ENCODE measurements around the gene SGCD. TPM values are rescaled to one million over a fixed set of nuclear protein-coding genes. Genes with fewer than 3 reads are reported as not detected.

SGCD gene
- total and polyA plus RNA-seq, 4 donors, result 7.8 to 32.5 (median 24.9) TPM

DNA sequence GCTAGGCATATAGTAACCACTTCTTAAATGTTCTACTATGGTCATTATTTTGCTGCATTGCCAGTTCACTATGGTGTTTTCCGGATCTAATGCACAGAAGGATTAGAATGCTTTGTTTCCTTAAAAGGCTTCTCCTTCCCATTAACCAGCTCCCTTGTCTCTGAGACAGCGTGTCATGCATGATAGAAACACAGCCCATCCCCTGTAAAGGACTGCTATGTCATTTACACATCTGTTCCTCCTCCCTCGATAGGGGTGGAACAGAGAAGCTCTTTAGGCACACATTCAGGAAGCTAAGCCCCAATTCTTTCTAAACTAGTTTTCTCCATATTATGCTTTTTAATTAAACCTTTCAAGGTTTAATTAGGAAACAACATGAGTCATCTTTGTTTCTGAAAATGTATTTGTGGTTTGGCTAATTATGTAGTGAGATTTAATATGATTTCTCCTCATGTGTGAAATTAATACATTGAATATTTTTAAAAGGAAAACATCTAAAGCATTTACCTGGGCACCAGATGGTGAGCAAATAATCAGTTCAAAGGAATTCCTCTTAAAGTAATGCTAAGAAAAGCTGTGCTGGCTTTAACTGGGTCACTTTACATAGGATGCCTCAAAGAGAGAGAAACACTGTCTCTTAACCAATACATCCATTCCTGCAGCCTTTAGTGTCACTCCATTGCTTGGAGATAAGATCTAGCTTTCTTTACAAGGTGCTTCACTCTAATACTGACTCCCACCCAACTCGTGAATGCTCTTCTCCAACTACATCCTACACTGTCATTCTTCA lies 389.8 kb downstream of the SGCD start:
- Histone ChIP-seq H3K4me3 (ENCODE audit: low read depth, low read length) (no peak overlapping the region), H3K4me1 (ENCODE audit: control insufficient read depth, insufficient read depth, low read length) (no peaks in the 10 kb centered on the region), H3K27me3 (ENCODE audit: control insufficient read depth, insufficient read depth, low read length) (no peaks in the 10 kb centered on the region), H3K27ac (ENCODE audit: low read depth, low read length) (no peak overlapping the region), H3K36me3 (ENCODE audit: control insufficient read depth, insufficient read depth, low read length) (no peaks in the 10 kb centered on the region), H3K9me3 (ENCODE audit: control insufficient read depth, insufficient read depth, low read length) (no peaks in the 10 kb centered on the region)
- DNase-seq (ENCODE audit: low read depth in 4 of 6, low spot score in 6 of 6), result peak in 2 of 6 donors; percentile 5 to 75
- 33% methylated on average over 3 of the region's 4 CpGs for WGBS (ENCODE audit: insufficient coverage)

DNA sequence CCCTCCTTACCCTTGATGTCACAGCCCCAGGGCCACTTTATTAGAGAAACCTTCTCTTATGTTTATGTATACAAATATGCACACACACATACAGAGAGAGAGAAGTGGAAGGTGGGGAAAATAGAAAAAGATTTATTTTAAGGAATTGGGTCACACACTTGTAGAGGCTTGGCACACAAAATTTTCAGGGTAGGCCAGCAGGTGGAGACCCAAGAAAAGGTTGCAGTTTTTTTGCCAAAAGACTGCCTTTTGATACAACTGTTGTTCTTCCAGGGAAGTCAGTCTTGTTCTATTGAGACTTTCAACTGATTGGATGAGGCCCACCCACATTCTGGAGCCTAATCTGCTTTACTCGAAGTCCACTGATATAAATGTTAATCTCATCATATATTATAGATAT lies 392.0 kb downstream of the SGCD start:
- Histone ChIP-seq H3K27ac (ENCODE audit: low read depth, low read length) (no peak overlapping the region), H3K9me3 (ENCODE audit: control insufficient read depth, insufficient read depth, low read length) (no peaks in the 10 kb centered on the region), H3K4me1 (ENCODE audit: control insufficient read depth, insufficient read depth, low read length) (no peaks in the 10 kb centered on the region), H3K36me3 (ENCODE audit: control insufficient read depth, insufficient read depth, low read length) (no peaks in the 10 kb centered on the region), H3K4me3 (ENCODE audit: low read depth, low read length) (no peak overlapping the region), H3K27me3 (ENCODE audit: control insufficient read depth, insufficient read depth, low read length) (no peaks in the 10 kb centered on the region)
- DNase-seq (ENCODE audit: low read depth in 4 of 6, low spot score in 6 of 6), result no peak
- WGBS (ENCODE audit: insufficient coverage), result no CpG with 5 or more reads among the region's 1 CpG

DNA sequence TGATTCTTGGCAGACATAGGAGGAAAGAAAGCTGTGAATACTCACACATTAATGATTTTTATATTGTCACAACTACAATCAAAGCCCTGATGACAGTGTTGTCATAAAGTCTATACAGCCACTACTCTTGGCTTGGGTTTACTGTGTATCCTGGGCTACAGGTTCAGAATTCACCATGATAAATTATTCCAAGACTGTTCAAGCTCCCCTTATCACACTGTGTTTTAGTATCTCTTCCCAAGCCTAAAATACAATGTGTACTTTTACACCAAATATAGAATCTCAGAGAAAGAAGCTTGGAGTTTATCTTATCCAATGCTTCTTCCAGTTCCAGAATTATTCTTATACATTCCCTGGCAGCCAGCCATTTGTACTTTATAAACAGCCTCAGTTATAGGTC lies 395.4 kb downstream of the SGCD start:
- DNase-seq (ENCODE audit: low read depth in 4 of 6, low spot score in 6 of 6), result no peak
- Histone ChIP-seq H3K27ac (ENCODE audit: low read depth, low read length) (no peak overlapping the region), H3K4me3 (ENCODE audit: low read depth, low read length) (no peak overlapping the region), H3K4me1 (ENCODE audit: control insufficient read depth, insufficient read depth, low read length) (no peaks in the 10 kb centered on the region), H3K36me3 (ENCODE audit: control insufficient read depth, insufficient read depth, low read length) (no peaks in the 10 kb centered on the region), H3K9me3 (ENCODE audit: control insufficient read depth, insufficient read depth, low read length) (no peaks in the 10 kb centered on the region), H3K27me3 (ENCODE audit: control insufficient read depth, insufficient read depth, low read length) (no peaks in the 10 kb centered on the region)

DNA sequence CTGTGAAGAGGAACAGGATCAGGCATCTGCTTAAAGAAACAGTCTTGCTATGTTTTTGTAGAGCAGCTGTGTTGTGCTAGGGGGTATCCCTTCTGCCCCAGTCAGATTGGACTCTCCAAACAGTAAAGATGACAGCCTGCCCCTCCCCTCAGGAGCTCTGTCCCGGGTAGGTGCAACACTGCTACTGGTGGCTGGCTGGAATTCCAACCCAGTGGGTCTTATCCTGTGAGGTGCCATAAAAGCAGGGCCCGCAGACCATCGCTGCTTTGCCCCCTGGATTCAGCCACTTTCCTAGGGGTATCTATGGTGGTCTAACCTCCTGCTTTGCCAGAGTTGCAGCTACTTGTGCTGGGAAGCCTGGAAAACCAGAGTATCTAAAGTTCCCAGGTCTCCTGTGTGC lies 408.5 kb downstream of the SGCD start:
- Histone ChIP-seq H3K36me3 (ENCODE audit: control insufficient read depth, insufficient read depth, low read length) (no peaks in the 10 kb centered on the region), H3K4me3 (ENCODE audit: low read depth, low read length) (no peak overlapping the region), H3K27me3 (ENCODE audit: control insufficient read depth, insufficient read depth, low read length) (no peaks in the 10 kb centered on the region), H3K27ac (ENCODE audit: low read depth, low read length) (no peak overlapping the region), H3K9me3 (ENCODE audit: control insufficient read depth, insufficient read depth, low read length) (no peaks in the 10 kb centered on the region), H3K4me1 (ENCODE audit: control insufficient read depth, insufficient read depth, low read length) (no peaks in the 10 kb centered on the region)
- DNase-seq (ENCODE audit: low read depth in 4 of 6, low spot score in 6 of 6), result no peak
- WGBS (ENCODE audit: insufficient coverage), result 82% methylated on average over 3 of the region's 3 CpGs

DNA sequence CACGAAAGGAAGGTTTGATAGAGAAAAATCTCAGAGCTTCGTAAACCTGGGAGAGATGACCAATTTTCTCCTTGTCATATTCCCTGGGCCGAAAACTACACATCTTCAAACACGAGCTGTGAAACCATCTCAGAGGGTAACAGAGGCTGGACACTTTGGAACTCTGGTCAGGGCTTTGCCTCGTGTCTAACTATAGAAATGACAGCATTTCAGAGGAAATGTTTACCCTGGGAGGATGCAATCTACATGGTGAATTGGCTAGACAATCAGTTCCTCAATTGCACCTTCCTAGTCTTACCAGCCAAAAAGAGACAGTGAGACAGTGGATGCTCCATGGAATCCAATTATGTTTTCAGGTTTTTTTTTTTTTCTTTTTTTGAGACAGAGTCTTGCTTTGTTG lies 414.6 kb downstream of the SGCD start:
- no peak overlapping the region for H3K4me3 ChIP-seq (ENCODE audit: low read depth, low read length)
- H3K27ac ChIP-seq (ENCODE audit: low read depth, low read length), result no peak overlapping the region
- H3K27me3 ChIP-seq (ENCODE audit: control insufficient read depth, insufficient read depth, low read length), result no peaks in the 10 kb centered on the region
- no peaks in the 10 kb centered on the region for H3K9me3 ChIP-seq (ENCODE audit: control insufficient read depth, insufficient read depth, low read length)
- no peaks in the 10 kb centered on the region for H3K36me3 ChIP-seq (ENCODE audit: control insufficient read depth, insufficient read depth, low read length)
- DNase-seq (ENCODE audit: low read depth in 4 of 6, low spot score in 6 of 6), result no peak
- H3K4me1 ChIP-seq (ENCODE audit: control insufficient read depth, insufficient read depth, low read length), result no peaks in the 10 kb centered on the region
- WGBS (ENCODE audit: insufficient coverage), result 95% methylated on average over 4 of the region's 5 CpGs

DNA sequence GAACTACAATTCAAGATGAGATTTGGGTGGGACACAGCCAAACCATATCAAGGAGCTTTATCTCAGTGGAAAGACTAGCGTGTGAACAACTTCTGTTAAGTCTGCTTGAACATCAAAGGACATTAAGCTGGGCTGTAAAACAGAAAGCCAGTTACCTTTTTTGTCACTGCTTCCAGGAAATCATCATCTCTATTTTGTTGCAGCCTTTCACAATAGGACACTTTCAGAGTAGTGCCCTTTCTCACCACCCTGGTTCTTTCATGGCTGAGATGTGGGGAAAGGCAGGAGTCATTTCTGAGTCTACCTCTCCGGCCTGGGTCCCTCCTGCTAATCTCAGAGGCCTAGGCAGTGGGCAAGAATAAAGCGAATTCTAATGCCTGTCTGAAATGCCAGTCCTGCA lies 426.9 kb downstream of the SGCD start:
- no peak overlapping the region for H3K27ac ChIP-seq (ENCODE audit: low read depth, low read length)
- H3K4me1 ChIP-seq (ENCODE audit: control insufficient read depth, insufficient read depth, low read length), result no peaks in the 10 kb centered on the region
- H3K9me3 ChIP-seq (ENCODE audit: control insufficient read depth, insufficient read depth, low read length), result no peaks in the 10 kb centered on the region
- WGBS (ENCODE audit: insufficient coverage), result 78% methylated on average over 2 of the region's 3 CpGs
- no peaks in the 10 kb centered on the region for H3K27me3 ChIP-seq (ENCODE audit: control insufficient read depth, insufficient read depth, low read length)
- no peaks in the 10 kb centered on the region for H3K36me3 ChIP-seq (ENCODE audit: control insufficient read depth, insufficient read depth, low read length)
- DNase-seq (ENCODE audit: low read depth in 4 of 6, low spot score in 6 of 6), result no peak
- H3K4me3 ChIP-seq (ENCODE audit: low read depth, low read length), result no peak overlapping the region

DNA sequence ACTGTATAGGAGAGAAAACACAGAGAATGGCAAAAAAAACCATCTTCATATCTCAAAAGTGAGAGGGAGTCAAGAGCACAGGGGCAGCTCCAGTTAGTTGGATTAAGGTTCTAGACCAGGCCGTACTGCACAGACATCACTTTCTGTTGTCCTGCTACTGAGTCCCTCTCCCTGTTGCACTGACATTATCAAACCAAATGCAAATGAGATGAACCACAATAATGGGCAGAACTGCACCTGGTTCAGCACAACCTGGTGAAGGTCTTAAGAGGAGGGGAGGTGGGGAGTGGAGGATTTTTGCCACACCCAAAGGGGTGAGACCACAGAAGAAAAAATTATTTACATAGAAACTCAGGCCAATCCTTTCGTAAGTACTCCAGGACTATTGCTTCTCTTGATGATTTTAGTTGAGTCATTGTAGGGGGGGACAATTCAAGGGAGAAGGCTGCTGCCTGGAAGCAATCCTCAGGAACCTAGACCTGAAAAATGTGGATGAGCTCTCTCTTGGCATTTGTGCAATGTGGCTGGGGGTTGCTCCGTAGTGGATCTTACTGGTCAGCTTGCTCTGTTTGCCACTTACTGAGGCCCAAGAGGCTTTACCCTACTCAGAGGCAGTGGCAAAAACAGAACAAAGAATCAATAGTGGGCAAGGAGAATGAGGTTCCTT lies 428.6 kb downstream of the SGCD start:
- H3K4me1 ChIP-seq (ENCODE audit: control insufficient read depth, insufficient read depth, low read length), result no peaks in the 10 kb centered on the region
- no peaks in the 10 kb centered on the region for H3K9me3 ChIP-seq (ENCODE audit: control insufficient read depth, insufficient read depth, low read length)
- no peaks in the 10 kb centered on the region for H3K36me3 ChIP-seq (ENCODE audit: control insufficient read depth, insufficient read depth, low read length)
- no peak overlapping the region for H3K4me3 ChIP-seq (ENCODE audit: low read depth, low read length)
- 94% methylated on average over 3 of the region's 3 CpGs for WGBS (ENCODE audit: insufficient coverage)
- DNase-seq (ENCODE audit: low read depth in 4 of 6, low spot score in 6 of 6), result no peak
- H3K27me3 ChIP-seq (ENCODE audit: control insufficient read depth, insufficient read depth, low read length), result no peaks in the 10 kb centered on the region
- no peak overlapping the region for H3K27ac ChIP-seq (ENCODE audit: low read depth, low read length)

DNA sequence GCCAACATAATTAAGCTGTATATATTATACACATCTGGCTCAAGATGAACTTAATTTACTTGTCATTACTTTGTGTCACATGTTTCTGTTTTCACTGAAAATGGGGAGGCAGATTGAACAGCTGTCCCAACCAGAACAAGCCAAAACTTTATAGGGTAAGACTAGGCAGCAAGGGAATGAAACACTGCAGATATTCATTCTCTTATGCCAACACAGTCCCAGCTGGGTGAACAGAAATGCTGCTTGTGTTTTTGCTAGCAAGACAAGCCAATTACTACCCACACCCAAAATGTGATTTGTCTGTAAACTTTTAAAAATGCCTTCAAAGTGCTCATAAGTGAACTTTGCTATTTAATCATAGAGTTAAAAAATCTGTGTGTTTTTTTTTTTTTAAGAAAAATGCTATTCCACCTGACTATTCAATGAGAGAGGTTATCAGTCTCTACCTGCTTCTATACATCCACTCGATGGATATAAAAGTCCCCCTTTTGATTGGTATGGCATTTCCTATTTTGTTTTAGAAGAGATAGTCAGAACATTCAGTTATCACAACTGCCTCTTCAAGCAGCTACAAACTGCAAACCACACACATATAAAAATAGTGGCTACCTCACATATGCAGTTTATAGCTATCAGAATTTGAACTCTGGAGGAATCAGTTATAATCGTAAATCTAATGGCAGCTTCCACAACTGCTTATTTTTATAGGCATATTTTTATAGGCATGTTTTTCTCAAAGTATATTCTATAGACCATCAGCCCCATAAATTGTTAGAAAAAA lies 431.2 kb downstream of the SGCD start:
- Histone ChIP-seq H3K9me3 (ENCODE audit: control insufficient read depth, insufficient read depth, low read length) (no peaks in the 10 kb centered on the region), H3K36me3 (ENCODE audit: control insufficient read depth, insufficient read depth, low read length) (no peaks in the 10 kb centered on the region), H3K4me3 (ENCODE audit: low read depth, low read length) (no peak overlapping the region), H3K27ac (ENCODE audit: low read depth, low read length) (no peak overlapping the region), H3K27me3 (ENCODE audit: control insufficient read depth, insufficient read depth, low read length) (no peaks in the 10 kb centered on the region), H3K4me1 (ENCODE audit: control insufficient read depth, insufficient read depth, low read length) (no peaks in the 10 kb centered on the region)
- peak in 2 of 6 donors; percentile 6 to 14 for DNase-seq (ENCODE audit: low read depth in 4 of 6, low spot score in 6 of 6)
- WGBS (ENCODE audit: insufficient coverage), result no CpG with 5 or more reads among the region's 2 CpGs

DNA sequence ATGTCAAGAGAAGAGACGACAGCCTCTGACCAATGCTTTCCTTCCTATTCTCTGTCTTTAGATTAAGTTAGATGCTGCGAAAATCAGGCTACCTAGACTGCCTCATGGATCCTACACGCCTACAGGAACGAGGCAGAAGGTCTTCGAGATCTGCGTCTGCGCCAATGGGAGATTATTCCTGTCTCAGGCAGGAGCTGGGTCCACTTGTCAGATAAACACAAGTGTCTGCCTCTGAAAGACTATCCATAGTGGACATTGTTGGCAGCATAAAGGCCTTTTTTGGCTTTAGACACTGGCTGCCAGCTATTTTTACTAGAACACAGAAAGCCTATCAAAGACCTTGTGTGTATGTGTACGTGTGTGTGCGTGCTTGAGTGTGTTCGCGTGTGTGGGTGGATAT lies 432.2 kb downstream of the SGCD start:
- Histone ChIP-seq H3K9me3 (ENCODE audit: control insufficient read depth, insufficient read depth, low read length) (no peaks in the 10 kb centered on the region), H3K36me3 (ENCODE audit: control insufficient read depth, insufficient read depth, low read length) (no peaks in the 10 kb centered on the region), H3K4me3 (ENCODE audit: low read depth, low read length) (no peak overlapping the region), H3K4me1 (ENCODE audit: control insufficient read depth, insufficient read depth, low read length) (no peaks in the 10 kb centered on the region), H3K27me3 (ENCODE audit: control insufficient read depth, insufficient read depth, low read length) (no peaks in the 10 kb centered on the region), H3K27ac (ENCODE audit: low read depth, low read length) (no peak overlapping the region)
- no peak for DNase-seq (ENCODE audit: low read depth in 4 of 6, low spot score in 6 of 6)
- 90% methylated on average over 6 of the region's 11 CpGs for WGBS (ENCODE audit: insufficient coverage)
